GM13977 (cell line): Measurements from ENCODE around the gene TGFA.

Experiments used
- DNase-seq: peaks from one replicate; pipeline ENCODE4 v3.0.0; 2012; ENCODE audit warnings: low spot score
- in situ Hi-C: fragments of 300-500 bp; cut with MboI; formaldehyde crosslinking; loops from one replicate; pipeline ENCODE4 v1.12.0; 2022; ENCODE audit warnings: low sequenced_read_pairs, low pct_unique_long_range_greater_than_20kb, mixed read lengths, inconsistent platforms; ENCODE audit not compliant: unreplicated experiment
- TF ChIP-seq, protein P1 (sequence below): IDR thresholded peaks from 2 replicates; pipeline ENCODE4 v1.5.1; 2012; ENCODE audit warnings: mild to moderate bottlenecking, control low read depth; ENCODE audit not compliant: insufficient read depth; ENCODE audit errors: extremely low read depth, missing control alignments

TGFA gene

DNA sequence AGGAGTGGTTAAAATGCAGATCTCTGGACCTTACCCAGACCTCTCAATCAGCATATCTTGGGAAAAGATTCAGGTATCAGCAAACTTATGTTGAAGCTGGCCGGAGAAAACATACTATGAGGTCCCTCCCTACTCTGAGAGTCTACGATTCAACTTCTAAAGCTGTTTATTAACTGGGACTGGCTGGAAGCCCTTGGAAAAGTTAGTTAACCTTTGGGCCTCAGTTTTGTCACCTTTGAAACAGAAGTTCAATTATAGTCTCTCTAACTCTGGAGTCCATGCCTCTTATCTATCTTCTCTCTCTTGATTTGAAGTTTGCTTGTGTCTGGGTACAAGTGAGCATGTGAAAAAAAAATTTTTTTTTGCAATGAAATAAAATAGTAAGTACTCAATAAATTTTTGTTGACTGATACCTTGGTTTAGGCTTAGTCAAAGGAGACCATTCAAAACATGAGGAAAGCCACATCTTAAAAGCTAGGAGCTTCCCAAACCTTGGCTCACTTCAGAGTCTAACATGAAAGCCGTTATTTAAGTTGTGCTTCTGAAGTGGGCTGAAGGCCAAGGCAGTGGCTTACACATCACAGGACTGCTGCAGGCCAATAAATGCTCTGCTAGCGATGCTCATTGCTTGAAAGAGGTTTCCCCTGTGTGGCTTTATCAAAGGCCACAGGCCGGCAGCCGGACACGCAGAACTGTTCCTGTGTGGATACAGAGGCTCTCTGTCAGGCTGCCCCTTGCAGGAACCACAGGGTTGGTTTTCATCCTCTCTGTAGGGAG, 141.1 kb downstream of the TGFA start:
- DNase-seq = no peak
- in situ Hi-C loops = no loop called here
- TF ChIP-seq, protein P1, sequence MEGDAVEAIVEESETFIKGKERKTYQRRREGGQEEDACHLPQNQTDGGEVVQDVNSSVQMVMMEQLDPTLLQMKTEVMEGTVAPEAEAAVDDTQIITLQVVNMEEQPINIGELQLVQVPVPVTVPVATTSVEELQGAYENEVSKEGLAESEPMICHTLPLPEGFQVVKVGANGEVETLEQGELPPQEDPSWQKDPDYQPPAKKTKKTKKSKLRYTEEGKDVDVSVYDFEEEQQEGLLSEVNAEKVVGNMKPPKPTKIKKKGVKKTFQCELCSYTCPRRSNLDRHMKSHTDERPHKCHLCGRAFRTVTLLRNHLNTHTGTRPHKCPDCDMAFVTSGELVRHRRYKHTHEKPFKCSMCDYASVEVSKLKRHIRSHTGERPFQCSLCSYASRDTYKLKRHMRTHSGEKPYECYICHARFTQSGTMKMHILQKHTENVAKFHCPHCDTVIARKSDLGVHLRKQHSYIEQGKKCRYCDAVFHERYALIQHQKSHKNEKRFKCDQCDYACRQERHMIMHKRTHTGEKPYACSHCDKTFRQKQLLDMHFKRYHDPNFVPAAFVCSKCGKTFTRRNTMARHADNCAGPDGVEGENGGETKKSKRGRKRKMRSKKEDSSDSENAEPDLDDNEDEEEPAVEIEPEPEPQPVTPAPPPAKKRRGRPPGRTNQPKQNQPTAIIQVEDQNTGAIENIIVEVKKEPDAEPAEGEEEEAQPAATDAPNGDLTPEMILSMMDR = no peak

DNA sequence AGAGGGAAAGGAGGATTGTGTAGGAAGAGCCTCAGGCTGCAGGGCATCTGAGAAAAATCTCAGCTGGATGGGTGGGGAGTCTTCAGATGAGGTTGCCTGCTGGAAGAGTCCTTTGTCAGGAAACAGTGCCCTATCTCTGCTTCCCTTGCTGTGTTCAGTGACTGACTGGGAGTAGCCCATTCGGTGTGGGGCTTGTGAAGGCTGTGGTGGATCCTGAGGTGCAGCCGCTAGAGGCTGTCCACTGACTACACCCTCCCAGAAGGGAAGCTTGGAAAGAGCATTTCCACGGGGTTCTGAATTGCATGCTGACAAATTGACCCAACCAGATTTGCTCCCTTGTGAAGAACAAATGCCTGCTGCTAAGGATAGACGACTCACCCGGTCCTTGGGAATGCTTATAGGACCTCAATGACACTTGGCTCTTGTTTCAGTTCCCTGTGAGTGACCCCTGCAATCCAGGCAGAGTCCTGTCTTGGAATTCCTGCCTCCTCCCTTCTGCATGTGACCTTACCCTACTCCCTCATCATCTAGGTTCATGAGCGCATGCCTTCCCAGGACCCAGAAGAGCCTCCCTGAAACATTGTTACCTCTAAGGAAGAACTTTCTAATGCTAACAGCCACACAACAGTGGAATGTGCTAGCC, 142.0 kb downstream of the TGFA start:
- in situ Hi-C loops = no loop called here
- TF ChIP-seq, protein P1 = no peak
- no peak for DNase-seq

DNA sequence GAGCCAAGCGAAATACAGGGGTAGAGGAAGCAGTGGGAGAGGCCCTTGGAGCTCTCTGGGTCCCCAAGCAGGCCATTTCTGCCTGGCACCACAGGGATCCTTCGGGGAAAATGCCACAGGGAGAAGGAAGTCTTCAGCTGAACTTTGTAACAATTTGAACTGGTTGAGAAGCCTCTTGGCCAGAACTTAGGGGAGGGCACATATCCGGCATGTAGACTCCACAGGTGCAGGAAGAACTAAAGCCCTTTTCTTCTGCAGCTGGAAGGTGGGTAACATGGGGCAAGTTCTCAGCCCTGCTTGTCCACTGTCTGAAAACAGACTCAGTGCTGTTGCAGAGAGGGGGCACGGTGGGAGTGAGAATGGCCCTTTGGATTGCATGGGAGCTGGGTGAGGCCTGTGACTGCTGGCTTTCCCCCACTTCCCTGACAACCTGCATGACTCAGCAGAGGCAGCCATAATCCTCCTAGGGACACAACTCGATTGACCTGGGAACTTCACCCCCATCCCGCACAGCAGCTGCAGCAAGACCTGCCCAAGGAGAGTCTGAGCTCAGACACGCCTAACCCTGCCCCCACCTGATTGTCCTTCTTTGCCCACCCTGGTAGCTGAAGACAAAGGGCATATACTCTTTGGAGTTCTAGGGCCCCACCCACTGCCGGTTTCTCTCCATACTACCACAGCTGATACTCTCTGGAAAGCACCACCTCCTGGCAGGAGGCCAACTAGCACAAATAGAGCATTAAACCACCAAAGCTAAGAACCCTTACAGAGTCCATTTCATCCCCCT, 150.2 kb downstream of the TGFA start:
- TF ChIP-seq, protein P1 = no peak
- in situ Hi-C loops = no loop called here

DNA sequence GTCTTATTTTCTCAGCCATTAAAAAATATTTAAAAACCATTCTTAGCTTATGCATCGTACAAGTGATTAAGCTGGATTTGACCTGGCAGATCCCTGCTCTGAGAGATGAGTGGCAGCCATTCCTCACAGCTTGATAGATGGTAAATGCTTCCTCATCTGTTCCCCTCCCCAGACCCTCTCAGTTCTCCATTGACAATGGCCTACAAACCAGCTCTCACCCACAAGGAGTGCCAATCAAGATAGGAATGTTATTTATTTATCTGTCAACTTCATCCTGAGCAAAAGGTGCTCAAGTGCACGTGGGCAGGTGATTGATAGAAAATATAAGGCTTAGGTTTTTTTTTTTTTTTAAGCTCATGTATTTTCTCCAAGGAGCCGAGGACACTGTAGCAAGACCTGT, 153.1 kb downstream of the TGFA start:
- TF ChIP-seq, protein P1 = no peak
- in situ Hi-C loops = no loop called here
- DNase-seq = no peak

More for the DNA sequence above, 150.2 kb downstream of the TGFA start:
- no peak for DNase-seq

DNA sequence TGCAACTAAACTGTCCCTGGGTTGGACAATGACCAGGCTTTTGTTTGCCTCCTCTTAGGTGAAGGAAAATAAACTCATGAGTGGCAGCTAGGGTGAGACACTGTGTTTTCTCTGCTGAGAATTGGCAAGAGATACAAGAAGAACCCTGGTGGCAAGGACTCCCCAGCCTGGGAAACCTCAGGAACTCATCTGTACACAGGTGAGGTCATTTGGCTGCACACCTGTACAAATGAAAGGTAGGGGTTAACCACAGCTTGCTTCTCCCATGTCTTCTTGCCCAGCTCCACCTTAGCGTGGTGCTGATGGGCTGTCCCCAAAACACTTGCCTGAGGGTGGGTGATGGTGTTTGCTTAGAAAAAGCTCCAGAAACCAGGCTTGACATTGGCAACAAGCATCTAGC, 154.6 kb downstream of the TGFA start:
- DNase-seq = no peak
- in situ Hi-C loops = no loop called here
- TF ChIP-seq, protein P1 = no peak
